ENCODE data around the gene POLR2E.
A peak's percentile ranks its signal among the peaks of the same experiment; 100 is the strongest.

POLR2E gene

GRCh38 chr19:1074544-1075283 lies 20.5 kb downstream of the POLR2E start:
- DNase-seq = peak; percentile 78

- DNase-seq = no peak
Observed at GRCh38 chr19:1073956-1074517, 21.1 kb downstream of the POLR2E start.

GRCh38 chr19:1073063-1073955 lies 21.9 kb downstream of the POLR2E start:
- no peak for DNase-seq

GRCh38 chr19:1072371-1073015 lies 22.7 kb downstream of the POLR2E start:
- no peak for DNase-seq

GRCh38 chr19:1070931-1071791 lies 24.0 kb downstream of the POLR2E start:
- DNase-seq = no peak

- no peak for DNase-seq
Observed at GRCh38 chr19:1070576-1070930, 24.6 kb downstream of the POLR2E start.

- DNase-seq = no peak
Observed at GRCh38 chr19:1069009-1069779, 26.0 kb downstream of the POLR2E start.

- DNase-seq = no peak
Observed at GRCh38 chr19:1068009-1069001, 26.9 kb downstream of the POLR2E start.

GRCh38 chr19:1067341-1067957 lies 27.7 kb downstream of the POLR2E start:
- DNase-seq = no peak

- no peak for DNase-seq
Observed at GRCh38 chr19:1066748-1067340, 28.3 kb downstream of the POLR2E start, which contains the start of gene ARHGAP45. Gene ARHGAP45, plus strand, starts transcription at chr19:1067167. Its CDS starts 239 bp downstream, at chr19:1067406.

- no peak for DNase-seq
Observed at GRCh38 chr19:1066251-1066747, 28.9 kb downstream of the POLR2E start.

GRCh38 chr19:1065606-1066109 lies 29.5 kb downstream of the POLR2E start:
- DNase-seq = no peak

- no peak for DNase-seq
Observed at GRCh38 chr19:1064661-1065605, 30.2 kb downstream of the POLR2E start.

GRCh38 chr19:1063909-1064660 lies 31.1 kb downstream of the POLR2E start:
- DNase-seq = no peak

- no peak for DNase-seq
Observed at GRCh38 chr19:1063030-1063908, 31.9 kb downstream of the POLR2E start.

All from NCI-H774 (cell line).